ENCODE data around the gene SUPT6H. TPM values are rescaled to one million over a fixed set of nuclear protein-coding genes. Genes with fewer than 3 reads are reported as not detected.

SUPT6H gene
- total RNA-seq, 4 donors from 2014 or later, result 47.2 to 86.7 (median 71.3) TPM

DNA sequence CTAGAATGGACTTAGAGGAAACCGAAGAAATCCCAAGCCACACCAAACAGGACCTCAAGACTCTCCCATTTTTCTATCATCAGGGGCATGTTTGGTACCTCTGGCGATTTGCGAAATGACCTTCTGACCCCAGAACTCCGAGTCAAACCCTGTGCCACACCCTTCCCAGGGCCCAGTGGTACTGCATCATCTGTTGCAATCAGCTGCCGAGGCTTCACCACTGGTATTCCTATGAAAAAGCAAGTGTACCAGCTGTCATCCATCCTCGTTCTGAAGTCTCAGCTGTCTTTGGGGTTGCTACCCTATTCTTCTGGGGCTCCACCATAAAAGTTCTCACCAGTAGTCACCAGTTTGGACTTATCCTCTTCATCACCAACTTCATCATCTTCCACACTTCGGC is 45.7 kb upstream of the SUPT6H start:
- 78 to 87% methylated on average over 7 of the region's 7 CpGs for WGBS, 2 donors
- intact Hi-C loops (cut with DNase I; ENCODE audit: low total_unique reads), result no loop called here
- TF ChIP-seq POLR2A (IDR thresholded peaks at IDR 0.05), result no peak
- TF ChIP-seq, protein P1, sequence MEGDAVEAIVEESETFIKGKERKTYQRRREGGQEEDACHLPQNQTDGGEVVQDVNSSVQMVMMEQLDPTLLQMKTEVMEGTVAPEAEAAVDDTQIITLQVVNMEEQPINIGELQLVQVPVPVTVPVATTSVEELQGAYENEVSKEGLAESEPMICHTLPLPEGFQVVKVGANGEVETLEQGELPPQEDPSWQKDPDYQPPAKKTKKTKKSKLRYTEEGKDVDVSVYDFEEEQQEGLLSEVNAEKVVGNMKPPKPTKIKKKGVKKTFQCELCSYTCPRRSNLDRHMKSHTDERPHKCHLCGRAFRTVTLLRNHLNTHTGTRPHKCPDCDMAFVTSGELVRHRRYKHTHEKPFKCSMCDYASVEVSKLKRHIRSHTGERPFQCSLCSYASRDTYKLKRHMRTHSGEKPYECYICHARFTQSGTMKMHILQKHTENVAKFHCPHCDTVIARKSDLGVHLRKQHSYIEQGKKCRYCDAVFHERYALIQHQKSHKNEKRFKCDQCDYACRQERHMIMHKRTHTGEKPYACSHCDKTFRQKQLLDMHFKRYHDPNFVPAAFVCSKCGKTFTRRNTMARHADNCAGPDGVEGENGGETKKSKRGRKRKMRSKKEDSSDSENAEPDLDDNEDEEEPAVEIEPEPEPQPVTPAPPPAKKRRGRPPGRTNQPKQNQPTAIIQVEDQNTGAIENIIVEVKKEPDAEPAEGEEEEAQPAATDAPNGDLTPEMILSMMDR (IDR thresholded peaks at IDR 0.05), result no peak

DNA sequence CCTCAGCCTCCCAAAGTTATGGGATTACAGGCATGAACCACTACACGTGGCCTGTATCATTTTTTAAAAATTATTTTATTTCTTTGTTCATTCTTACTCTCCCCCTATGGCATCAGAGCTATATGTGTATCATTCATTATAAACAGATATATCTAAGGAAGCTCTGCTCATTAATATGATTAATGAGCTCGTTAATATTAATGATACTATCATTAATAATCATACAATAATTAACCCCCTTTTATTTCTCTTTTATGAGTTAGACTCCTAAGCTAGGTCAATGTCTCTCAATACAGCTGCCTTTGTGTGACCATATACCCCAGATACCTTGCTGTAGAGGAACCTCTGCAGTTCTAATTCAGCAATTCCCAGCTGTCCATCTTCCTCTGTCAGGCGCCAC is 43.5 kb upstream of the SUPT6H start:
- TF ChIP-seq, protein P1 (IDR thresholded peaks at IDR 0.05), result no peak
- no peak for TF ChIP-seq POLR2A (IDR thresholded peaks at IDR 0.05)
- intact Hi-C loops (cut with DNase I; ENCODE audit: low total_unique reads), result no loop called here
- H3K4me3 ChIP-seq (ENCODE audit: low read depth, poor library complexity, severe bottlenecking), result no peak overlapping the region
- DNase-seq (ENCODE audit: low spot score in 2 of 2), result no peak
- WGBS, 2 donors, result 92 to 94% methylated on average over 3 of the region's 3 CpGs

More for the DNA sequence above, 45.7 kb upstream of the SUPT6H start:
- DNase-seq (ENCODE audit: low spot score in 2 of 2), result peak in 1 of 2 donors; percentile 61
- no peak overlapping the region for H3K4me3 ChIP-seq (ENCODE audit: low read depth, poor library complexity, severe bottlenecking)

DNA sequence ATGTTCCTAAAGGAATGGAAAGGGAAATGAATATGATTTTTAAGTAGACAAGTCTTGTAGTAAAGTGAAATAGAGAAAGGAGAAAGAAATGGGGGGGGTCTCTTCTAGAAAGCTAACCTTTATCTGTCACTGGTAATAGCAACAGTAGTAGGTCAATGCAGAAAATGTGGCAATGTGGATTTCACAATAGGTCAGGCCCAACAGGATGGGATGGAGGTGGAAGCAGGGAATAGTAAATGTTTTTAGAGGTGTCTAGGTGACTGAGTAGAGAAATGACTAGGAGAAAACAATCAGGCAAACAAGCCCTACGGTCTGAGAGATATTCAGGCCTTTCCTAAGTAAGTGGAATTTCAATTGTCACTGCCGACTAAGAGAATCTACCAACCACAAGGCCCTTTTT is 42.0 kb upstream of the SUPT6H start:
- DNase-seq (ENCODE audit: low spot score in 2 of 2), result no peak
- intact Hi-C loops (cut with DNase I; ENCODE audit: low total_unique reads), result no loop called here
- TF ChIP-seq, protein P1 (IDR thresholded peaks at IDR 0.05), result no peak
- TF ChIP-seq POLR2A (IDR thresholded peaks at IDR 0.05), result no peak
- 76 to 87% methylated on average over 2 of the region's 2 CpGs for WGBS, 2 donors
- H3K4me3 ChIP-seq (ENCODE audit: low read depth, poor library complexity, severe bottlenecking), result no peak overlapping the region

DNA sequence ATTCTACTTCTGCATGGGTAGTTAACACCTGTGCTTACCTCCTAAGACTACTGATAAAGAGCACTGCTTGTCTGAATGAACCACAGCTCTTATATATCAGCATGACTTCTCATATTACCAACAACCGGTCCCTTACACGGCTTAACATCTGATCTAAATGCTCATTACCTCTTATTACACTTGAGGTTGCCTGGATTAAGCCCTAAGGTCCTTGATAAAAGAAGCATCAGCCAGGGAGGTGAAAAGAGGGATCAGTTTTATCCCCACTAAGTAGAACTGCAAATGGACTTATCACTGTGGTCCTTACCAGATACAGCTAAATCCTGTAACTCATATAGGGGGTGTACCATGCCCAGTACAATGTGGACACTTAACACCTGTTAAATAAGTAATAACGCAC is 39.8 kb upstream of the SUPT6H start:
- 95% methylated on average over 3 of the region's 3 CpGs for WGBS, 2 donors
- no peak for TF ChIP-seq POLR2A (IDR thresholded peaks at IDR 0.05)
- TF ChIP-seq, protein P1 (IDR thresholded peaks at IDR 0.05), result no peak
- no peak for DNase-seq (ENCODE audit: low spot score in 2 of 2)
- H3K4me3 ChIP-seq (ENCODE audit: low read depth, poor library complexity, severe bottlenecking), result no peak overlapping the region
- intact Hi-C loops (cut with DNase I; ENCODE audit: low total_unique reads), result no loop called here

DNA sequence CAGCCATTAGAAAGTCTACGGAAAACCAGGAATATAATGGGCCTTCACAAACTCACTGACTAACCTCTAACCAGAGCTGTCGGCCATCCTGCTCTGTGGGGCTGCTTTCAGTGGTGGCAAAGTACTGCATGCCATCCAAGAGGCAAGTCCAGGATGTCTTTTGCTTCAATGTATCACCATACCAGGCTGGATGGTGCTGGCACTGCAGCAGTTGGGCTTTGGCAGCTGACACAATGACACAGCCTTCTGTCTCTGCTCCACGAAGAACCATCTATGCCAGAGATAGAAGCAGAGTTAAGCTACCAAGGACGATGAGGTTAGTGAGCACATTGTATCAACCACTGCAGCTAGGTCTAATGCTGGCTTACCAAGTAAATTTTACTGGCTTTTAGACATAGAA is 38.3 kb upstream of the SUPT6H start:
- TF ChIP-seq POLR2A (IDR thresholded peaks at IDR 0.05), result no peak
- TF ChIP-seq, protein P1 (IDR thresholded peaks at IDR 0.05), result no peak
- DNase-seq (ENCODE audit: low spot score in 2 of 2), result no peak
- 82 to 87% methylated on average over 4 of the region's 4 CpGs for WGBS, 2 donors

DNA sequence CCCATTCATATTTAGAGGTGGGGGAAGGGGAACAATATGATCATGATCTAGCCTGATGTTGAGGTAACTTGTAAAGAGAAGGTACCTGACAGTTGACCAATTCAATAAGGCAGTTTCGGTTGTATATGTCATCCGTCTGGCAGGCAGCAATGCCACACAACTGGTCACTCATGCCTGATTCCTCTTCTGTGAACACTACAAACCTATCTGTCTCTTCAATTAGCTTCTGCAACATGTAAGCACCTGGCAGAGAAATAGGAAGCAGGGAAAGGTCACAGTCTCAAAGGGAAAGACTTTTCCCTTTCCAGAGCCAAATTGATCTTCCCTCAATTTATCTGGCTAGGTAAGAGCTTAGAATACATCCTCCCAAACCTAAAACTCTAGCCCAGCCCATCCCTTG is 37.9 kb upstream of the SUPT6H start:
- no peak for TF ChIP-seq POLR2A (IDR thresholded peaks at IDR 0.05)
- TF ChIP-seq, protein P1 (IDR thresholded peaks at IDR 0.05), result no peak
- WGBS, 2 donors, result 87 to 94% methylated on average over 2 of the region's 2 CpGs
- no peak for DNase-seq (ENCODE audit: low spot score in 2 of 2)
- intact Hi-C loops (cut with DNase I; ENCODE audit: low total_unique reads), result no loop called here
- H3K4me3 ChIP-seq (ENCODE audit: low read depth, poor library complexity, severe bottlenecking), result no peak overlapping the region

More for the DNA sequence above, 38.3 kb upstream of the SUPT6H start:
- intact Hi-C loops (cut with DNase I; ENCODE audit: low total_unique reads), result no loop called here
- H3K4me3 ChIP-seq (ENCODE audit: low read depth, poor library complexity, severe bottlenecking), result no peak overlapping the region
